Endothelial cell of umbilical vein (primary cell): ENCODE data around the gene PTGIR. TPM values are rescaled to one million over a fixed set of nuclear protein-coding genes. Genes with fewer than 3 reads are reported as not detected.
"Not testable (repeated sequence)": the region's sequence is repeated elsewhere in the genome, so short reads cannot be mapped to it uniquely, and the experiment has no call there.

ENCODE experiments used
- BruUV-seq: library from RNA; stranded (reverse); fragments of 400-500 nt; replicated peaks from 2 replicates; lab custom pipeline; 2021; lab: Mats Ljungman, UMichigan
- CTCF ChIA-PET: fragments of 300-600, 350-600 bp; sonication (Branson Sonifier 250); formaldehyde crosslinking; loops from one replicate; lab custom pipeline; 2021; ENCODE audit warnings: antibody characterized with exemption, inconsistent platforms; lab: Charles Lee
- POLR2A ChIA-PET: fragments of 300-600, 350-600 bp; sonication (Branson Sonifier 250); formaldehyde crosslinking; loops from one replicate; lab custom pipeline; 2021; ENCODE audit warnings: antibody characterized with exemption, inconsistent platforms; lab: Charles Lee
- DNase-seq: peaks from one replicate; pipeline ENCODE4 v3.0.0-alpha.2; 2011; ENCODE audit warnings: low read depth, low spot score
- FAIRE-seq: peaks from 2 replicates; lab custom pipeline; 2011; peaks lifted over from hg19 to GRCh38; lab: Jason Lieb, UNC
- H2AFZ ChIP-seq: 2 replicates; pipeline ENCODE4 v1.6.0; 2012; ENCODE audit warnings: low read depth, low read length, control low read depth, inconsistent platforms
- H3K27ac ChIP-seq: 2 replicates; pipeline ENCODE4 v1.5.1; 2011; ENCODE audit warnings: low read depth, mild to moderate bottlenecking, control low read depth, low read length, moderate library complexity; ENCODE audit not compliant: insufficient read depth
- H3K27me3 ChIP-seq, 2 experiments: 2 replicates each; pipeline versions ENCODE4 v1.6.0 to v1.6.1; 2011; ENCODE audit warnings: low read length in 2 of 2, mixed read lengths in 1 of 2; ENCODE audit not compliant: control insufficient read depth in 2 of 2, insufficient read depth in 2 of 2
- H3K36me3 ChIP-seq, 2 experiments: 2 replicates in 1 of 2; 3 replicates in 1 of 2; pipeline ENCODE4 v1.5.1; 2011; ENCODE audit warnings: low read length in 2 of 2, mild to moderate bottlenecking in 1 of 2, moderate library complexity in 1 of 2; ENCODE audit not compliant: control insufficient read depth in 2 of 2, insufficient read depth in 2 of 2; ENCODE audit errors: extremely low read depth in 1 of 2
- H3K4me1 ChIP-seq: 3 replicates; pipeline ENCODE4 v1.5.1; 2011; ENCODE audit warnings: mild to moderate bottlenecking, low read length; ENCODE audit not compliant: control insufficient read depth, insufficient read depth; ENCODE audit errors: extremely low read depth
- H3K4me2 ChIP-seq: 2 replicates; pipeline ENCODE4 v1.6.1; 2011; ENCODE audit warnings: low read length, control low read depth, mixed read lengths; ENCODE audit not compliant: insufficient read depth
- H3K4me3 ChIP-seq, 3 experiments: fragments of 200-600 bp in 1 of 3; sonication (generic), shearing (Covaris generic) in 1 of 3; replicated peaks in 1 of 3; 2 replicates each; pipeline ENCODE4 v1.5.1; 2011 to 2016; ENCODE audit warnings: control low read depth in 3 of 3, low read length in 3 of 3, mild to moderate bottlenecking in 2 of 3, inconsistent platforms in 1 of 3, low read depth in 1 of 3, moderate library complexity in 1 of 3; ENCODE audit not compliant: insufficient read depth in 1 of 3
- H3K79me2 ChIP-seq: 2 replicates; pipeline ENCODE4 v1.6.0; 2012; ENCODE audit warnings: low read length, inconsistent platforms; ENCODE audit not compliant: control insufficient read depth, insufficient read depth
- H3K9ac ChIP-seq: replicated peaks from 2 replicates; pipeline ENCODE3; 2011; ENCODE audit warnings: low read length, control low read depth; ENCODE audit not compliant: insufficient read depth; ENCODE audit errors: extremely low read depth
- H3K9me1 ChIP-seq: replicated peaks from 3 replicates; pipeline ENCODE4 v1.6.0; 2011; ENCODE audit warnings: mild to moderate bottlenecking, low read length; ENCODE audit not compliant: control insufficient read depth, insufficient read depth; ENCODE audit errors: extremely low read depth
- H3K9me3 ChIP-seq: replicated peaks from 2 replicates; pipeline ENCODE4 v1.5.1; 2012; ENCODE audit warnings: low read length, inconsistent platforms; ENCODE audit not compliant: control insufficient read depth, insufficient read depth
- H4K20me1 ChIP-seq: replicated peaks from 2 replicates; pipeline ENCODE3; 2011; ENCODE audit warnings: mild to moderate bottlenecking, low read length; ENCODE audit not compliant: control insufficient read depth, insufficient read depth; ENCODE audit errors: extremely low read depth
- EZH2 ChIP-seq: IDR thresholded peaks from 2 replicates; pipeline ENCODE4 v1.6.1; 2012; ENCODE audit warnings: borderline replicate concordance, low read depth, mild to moderate bottlenecking, moderate library complexity, low read length, inconsistent platforms; ENCODE audit not compliant: severe bottlenecking
- FOS ChIP-seq: IDR thresholded peaks from 2 replicates; pipeline ENCODE4 v1.6.1; 2011; ENCODE audit warnings: mild to moderate bottlenecking, low read length, moderate library complexity, borderline replicate concordance; ENCODE audit not compliant: insufficient read depth
- GATA2 ChIP-seq: IDR thresholded peaks from 2 replicates; pipeline ENCODE4 v1.7.0; 2011; ENCODE audit warnings: low read depth, mild to moderate bottlenecking, moderate library complexity, mixed read lengths, low read length; ENCODE audit not compliant: insufficient read length, insufficient read depth
- JUN ChIP-seq: IDR thresholded peaks from 2 replicates; pipeline ENCODE4 v1.6.1; 2011; ENCODE audit warnings: borderline replicate concordance, low read depth; ENCODE audit not compliant: insufficient read length, insufficient read depth
- MYC ChIP-seq: IDR thresholded peaks from one replicate; pipeline ENCODE4 v1.6.1; 2011; ENCODE audit warnings: mild to moderate bottlenecking, low read depth, low read length
- POLR2A ChIP-seq: IDR thresholded peaks from 2 replicates; pipeline ENCODE4 v1.6.1; 2012; ENCODE audit warnings: low read depth, mild to moderate bottlenecking, control low read depth, low read length
- POLR2AphosphoS5 ChIP-seq: IDR thresholded peaks from 2 replicates; pipeline ENCODE4 v1.6.1; 2012; ENCODE audit warnings: low read depth, mild to moderate bottlenecking, control low read depth, low read length, moderate library complexity; ENCODE audit not compliant: insufficient read depth
- dilution Hi-C: fragments of 300-500 bp; cut with MboI; formaldehyde crosslinking; loops from one replicate; pipeline ENCODE4 v1.15.0; 2019; ENCODE audit warnings: low sequenced_read_pairs; ENCODE audit not compliant: extremely low pct_ligation_motif_present
- intact Hi-C: fragments of 100-400 bp; cut with micrococcal nuclease; formaldehyde crosslinking; loops from one replicate; pipeline ENCODE4 v1.10.0; 2022
- polyA plus RNA-seq, 4 experiments: library from polyadenylated mRNA; depleted of rRNA in 3 of 4; stranded (reverse) in 3 of 4; unstranded in 1 of 4; fragments of >200 nt; gene quantifications; 2 replicates each; pipeline versions ENCODE4 v1.2.1 to v1.2.3, GENCODE V29; 2011 to 2012; ENCODE audit warnings: missing spikeins in 1 of 4
- total RNA-seq: library from RNA; stranded (reverse); gene quantifications from 2 replicates; pipeline ENCODE4 v1.2.3, GENCODE V29; 2021
- TF ChIP-seq, protein P1 (sequence below): IDR thresholded peaks from 2 replicates; pipeline ENCODE4 v1.6.1; 2011; ENCODE audit not compliant: insufficient read depth, insufficient read length
- TF ChIP-seq, protein P2 (sequence below), 2 donors: IDR thresholded peaks; 1 replicate in 1 of 2; 2 replicates in 1 of 2; pipeline ENCODE4 v1.5.1; 2011; ENCODE audit warnings: low read length in 2 of 2, mild to moderate bottlenecking in 2 of 2, moderate library complexity in 2 of 2, control low read depth in 1 of 2, inconsistent platforms in 1 of 2, low read depth in 1 of 2; ENCODE audit not compliant: insufficient read depth in 1 of 2; ENCODE audit errors: extremely low read depth in 1 of 2

The PTGIR gene
- total and polyA plus RNA-seq, 2 donors (not counting 3 experiments of a cell fraction or from before 2014, with no cell fraction given) = 0.55 to 2.7 TPM

DNA sequence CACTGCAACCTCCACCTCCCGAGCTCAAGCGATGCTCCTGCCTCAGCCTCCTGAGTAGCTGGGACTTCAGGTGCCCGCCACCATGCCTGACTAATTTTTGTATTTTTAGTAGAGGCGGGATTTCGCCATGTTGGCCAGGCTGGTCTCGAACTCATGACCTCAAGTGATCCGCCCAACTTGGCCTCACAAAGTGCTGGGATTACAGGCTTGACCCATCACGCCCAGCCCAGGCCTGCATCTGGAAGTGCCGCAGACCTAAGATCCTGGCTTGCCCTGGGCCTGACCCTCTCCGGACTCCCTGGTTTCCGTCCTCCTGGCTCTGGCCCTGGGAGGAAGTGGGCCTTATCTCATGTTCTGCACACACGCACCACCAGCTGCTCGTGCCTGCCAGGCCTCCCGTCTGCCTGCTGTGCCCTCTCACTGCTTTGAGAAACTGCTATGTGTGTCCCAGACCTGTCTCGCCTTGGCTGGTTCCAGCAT lies 4.7 kb upstream of the PTGIR start:
- peaks cover 12% of the 10 kb centered on the region for H3K4me1 ChIP-seq

GRCh38 chr19:46628970-46629369 lies 4.1 kb upstream of the PTGIR start:
- not testable (repeated sequence) for BruUV-seq

More for the DNA sequence above, 4.7 kb upstream of the PTGIR start:
- peak; percentile 74 for FAIRE-seq
- dilution Hi-C loops (no loop called here), intact Hi-C loops (no loop called here)
- Histone ChIP-seq H3K9me1 (no peaks in the 10 kb centered on the region), H3K4me3 (no peak overlapping the region), H3K9ac (no peak overlapping the region), H3K4me2 (no peak overlapping the region), H3K27ac (no peak overlapping the region), H2AFZ (no peak overlapping the region), H3K9me3 (no peaks in the 10 kb centered on the region), H4K20me1 (no peaks in the 10 kb centered on the region), H3K36me3 (no peaks in the 10 kb centered on the region), H3K79me2 (no peaks in the 10 kb centered on the region), H3K27me3 (no peaks in the 10 kb centered on the region)
- TF ChIP-seq POLR2A (no peak), FOS (no peak), GATA2 (peak; percentile 42), MYC (no peak), EZH2 (no peak), POLR2AphosphoS5 (peak; percentile 73), JUN (no peak)
- TF ChIP-seq, protein P1, sequence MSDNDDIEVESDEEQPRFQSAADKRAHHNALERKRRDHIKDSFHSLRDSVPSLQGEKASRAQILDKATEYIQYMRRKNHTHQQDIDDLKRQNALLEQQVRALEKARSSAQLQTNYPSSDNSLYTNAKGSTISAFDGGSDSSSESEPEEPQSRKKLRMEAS = no peak
- TF ChIP-seq, protein P2, sequence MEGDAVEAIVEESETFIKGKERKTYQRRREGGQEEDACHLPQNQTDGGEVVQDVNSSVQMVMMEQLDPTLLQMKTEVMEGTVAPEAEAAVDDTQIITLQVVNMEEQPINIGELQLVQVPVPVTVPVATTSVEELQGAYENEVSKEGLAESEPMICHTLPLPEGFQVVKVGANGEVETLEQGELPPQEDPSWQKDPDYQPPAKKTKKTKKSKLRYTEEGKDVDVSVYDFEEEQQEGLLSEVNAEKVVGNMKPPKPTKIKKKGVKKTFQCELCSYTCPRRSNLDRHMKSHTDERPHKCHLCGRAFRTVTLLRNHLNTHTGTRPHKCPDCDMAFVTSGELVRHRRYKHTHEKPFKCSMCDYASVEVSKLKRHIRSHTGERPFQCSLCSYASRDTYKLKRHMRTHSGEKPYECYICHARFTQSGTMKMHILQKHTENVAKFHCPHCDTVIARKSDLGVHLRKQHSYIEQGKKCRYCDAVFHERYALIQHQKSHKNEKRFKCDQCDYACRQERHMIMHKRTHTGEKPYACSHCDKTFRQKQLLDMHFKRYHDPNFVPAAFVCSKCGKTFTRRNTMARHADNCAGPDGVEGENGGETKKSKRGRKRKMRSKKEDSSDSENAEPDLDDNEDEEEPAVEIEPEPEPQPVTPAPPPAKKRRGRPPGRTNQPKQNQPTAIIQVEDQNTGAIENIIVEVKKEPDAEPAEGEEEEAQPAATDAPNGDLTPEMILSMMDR (IDR thresholded peaks at IDR 0.05; ENCODE audit: extremely low read depth in 1 of 2, insufficient read depth in 1 of 2, low read depth in 1 of 2, low read length in 2 of 2) = no peak
- POLR2A ChIA-PET = no interaction called here
- peak; percentile 75 for DNase-seq
- no TSS peak for BruUV-seq
- CTCF ChIA-PET = interaction anchor here (1.3 to 5.1 kb wide), 4 partner anchors 13 to 32 kb away, joined by 3 to 29 read pairs (median 16); partner anchors contain the start of gene DACT3

More at GRCh38 chr19:46628970-46629369, 4.1 kb upstream of the PTGIR start:
- H3K4me3 ChIP-seq, H3K9ac ChIP-seq, POLR2A ChIA-PET, DNase-seq, H3K27ac ChIP-seq, H3K36me3 ChIP-seq, intact Hi-C loops, H2AFZ ChIP-seq, H3K9me1 ChIP-seq, H4K20me1 ChIP-seq, H3K27me3 ChIP-seq, H3K4me2 ChIP-seq, H3K9me3 ChIP-seq, dilution Hi-C loops, H3K79me2 ChIP-seq, FAIRE-seq: not testable (repeated sequence)
- peaks cover 12% of the 10 kb centered on the region for H3K4me1 ChIP-seq
- CTCF ChIA-PET = interaction anchor here (1.3 to 5.1 kb wide), 5 partner anchors 12 to 33 kb away, joined by 3 to 29 read pairs (median 13); partner anchors contain the start of gene DACT3
